ENCODE results near the gene PRND. TPM values are rescaled to one million over a fixed set of nuclear protein-coding genes. Genes with fewer than 3 reads are reported as not detected.
A peak's percentile ranks its signal among the peaks of the same experiment; 100 is the strongest.

PRND gene
- total and polyA plus RNA-seq, 2 of the 13 experiments (the other 11 are each of a cell fraction or from before 2014, with no cell fraction given), result not detected

- Histone ChIP-seq H2AFZ (ENCODE audit: low read length) (no peak overlapping the region), H3K4me1 (ENCODE audit: insufficient read depth, low read length) (peaks cover 16% of the 10 kb centered on the region), H3K4me2 (ENCODE audit: low read depth, low read length) (no peak overlapping the region), H3K4me3 (replicated peaks in 1 of 3; ENCODE audit: insufficient read depth in 1 of 3, low read depth in 2 of 3, low read length in 3 of 3) (no peak overlapping the region), H3K36me3 (replicated peaks in 1 of 2; ENCODE audit: control insufficient read depth in 1 of 2, insufficient read depth in 2 of 2, low read length in 2 of 2) (no peaks in the 10 kb centered on the region), H3K9me3 (ENCODE audit: low read length) (no peaks in the 10 kb centered on the region), H3K27ac (ENCODE audit: extremely low read length, insufficient read depth, low read length) (no peak overlapping the region), H4K20me1 (ENCODE audit: insufficient read depth, low read length) (no peaks in the 10 kb centered on the region), H3K27me3 (ENCODE audit: control insufficient read depth in 1 of 2, insufficient read depth in 2 of 2, low read length in 2 of 2) (peaks cover 0 to 32% of the 10 kb centered on the region in 2 experiments; a peak in 4 of 5 replicates), H3K79me2 (ENCODE audit: insufficient read depth, low read length) (no peaks in the 10 kb centered on the region), H3K9ac (ENCODE audit: insufficient read depth, low read depth, low read length) (no peak overlapping the region)
- intact Hi-C loops (cut with micrococcal nuclease; ENCODE audit: unreplicated experiment) (no loop called here), in situ Hi-C loops (cut with HindIII; ENCODE audit: extremely low pct_ligation_motif_present, low pct_unique_long_range_greater_than_20kb) (no loop called here)
- ChIA-PET CTCF (ENCODE audit: low intra/inter-chr PET ratio, low total read pairs) (no interaction called here), POLR2A (no interaction called here)
- FAIRE-seq, result peak; percentile 15
- 17% methylated on average over 3 of the region's 3 CpGs for WGBS (ENCODE audit: low lambda C conversion rate)
- no peak for ATAC-seq
- no peak for DNase-seq (ENCODE audit: low spot score)
- BruUV-seq (replicated peaks), result no TSS peak
- TF ChIP-seq ZNF567 (CRISPR knock-in tag; IDR thresholded peaks at IDR 0.05; ENCODE audit: borderline replicate concordance) (no peak), ZNF607 (CRISPR knock-in tag; IDR thresholded peaks at IDR 0.05; ENCODE audit: borderline replicate concordance) (no peak), ARNTL (CRISPR knock-in tag; IDR thresholded peaks at IDR 0.05) (no peak), LCORL (IDR thresholded peaks at IDR 0.05) (no peak), LCORL (CRISPR knock-in tag; IDR thresholded peaks at IDR 0.05) (no peak), ZNF207 (IDR thresholded peaks at IDR 0.05; ENCODE audit: borderline replicate concordance) (no peak), SNAI1 (CRISPR knock-in tag; IDR thresholded peaks at IDR 0.05; ENCODE audit: borderline replicate concordance) (no peak), POGZ (CRISPR knock-in tag; IDR thresholded peaks at IDR 0.05) (no peak), ZBTB21 (CRISPR knock-in tag; IDR thresholded peaks at IDR 0.05) (no peak), NAIF1 (CRISPR knock-in tag; IDR thresholded peaks at IDR 0.05; ENCODE audit: borderline replicate concordance) (no peak), RFX5 (IDR thresholded peaks at IDR 0.05; ENCODE audit: low read depth, low read length) (no peak), TRIM22 (IDR thresholded peaks at IDR 0.05) (no peak), ATM (IDR thresholded peaks at IDR 0.05; ENCODE audit: borderline replicate concordance) (no peak)
- TF ChIP-seq, protein P1, sequence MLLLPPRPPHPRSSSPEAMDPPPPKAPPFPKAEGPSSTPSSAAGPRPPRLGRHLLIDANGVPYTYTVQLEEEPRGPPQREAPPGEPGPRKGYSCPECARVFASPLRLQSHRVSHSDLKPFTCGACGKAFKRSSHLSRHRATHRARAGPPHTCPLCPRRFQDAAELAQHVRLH (CRISPR knock-in tag; IDR thresholded peaks at IDR 0.05; ENCODE audit: borderline replicate concordance, low read depth), result no peak
- TF ChIP-seq, protein P2, sequence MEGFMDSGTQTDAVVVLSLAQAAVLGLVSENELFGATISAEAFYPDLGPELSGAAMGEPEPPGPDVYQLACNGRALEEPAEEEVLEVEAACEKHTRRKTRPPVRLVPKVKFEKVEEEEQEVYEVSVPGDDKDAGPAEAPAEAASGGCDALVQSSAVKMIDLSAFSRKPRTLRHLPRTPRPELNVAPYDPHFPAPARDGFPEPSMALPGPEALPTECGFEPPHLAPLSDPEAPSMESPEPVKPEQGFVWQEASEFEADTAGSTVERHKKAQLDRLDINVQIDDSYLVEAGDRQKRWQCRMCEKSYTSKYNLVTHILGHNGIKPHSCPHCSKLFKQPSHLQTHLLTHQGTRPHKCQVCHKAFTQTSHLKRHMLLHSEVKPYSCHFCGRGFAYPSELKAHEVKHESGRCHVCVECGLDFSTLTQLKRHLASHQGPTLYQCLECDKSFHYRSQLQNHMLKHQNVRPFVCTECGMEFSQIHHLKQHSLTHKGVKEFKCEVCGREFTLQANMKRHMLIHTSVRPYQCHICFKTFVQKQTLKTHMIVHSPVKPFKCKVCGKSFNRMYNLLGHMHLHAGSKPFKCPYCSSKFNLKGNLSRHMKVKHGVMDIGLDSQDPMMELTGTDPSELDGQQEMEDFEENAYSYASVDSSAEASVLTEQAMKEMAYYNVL (CRISPR knock-in tag; IDR thresholded peaks at IDR 0.05; ENCODE audit: borderline replicate concordance), result no peak
- TF ChIP-seq, protein P3, sequence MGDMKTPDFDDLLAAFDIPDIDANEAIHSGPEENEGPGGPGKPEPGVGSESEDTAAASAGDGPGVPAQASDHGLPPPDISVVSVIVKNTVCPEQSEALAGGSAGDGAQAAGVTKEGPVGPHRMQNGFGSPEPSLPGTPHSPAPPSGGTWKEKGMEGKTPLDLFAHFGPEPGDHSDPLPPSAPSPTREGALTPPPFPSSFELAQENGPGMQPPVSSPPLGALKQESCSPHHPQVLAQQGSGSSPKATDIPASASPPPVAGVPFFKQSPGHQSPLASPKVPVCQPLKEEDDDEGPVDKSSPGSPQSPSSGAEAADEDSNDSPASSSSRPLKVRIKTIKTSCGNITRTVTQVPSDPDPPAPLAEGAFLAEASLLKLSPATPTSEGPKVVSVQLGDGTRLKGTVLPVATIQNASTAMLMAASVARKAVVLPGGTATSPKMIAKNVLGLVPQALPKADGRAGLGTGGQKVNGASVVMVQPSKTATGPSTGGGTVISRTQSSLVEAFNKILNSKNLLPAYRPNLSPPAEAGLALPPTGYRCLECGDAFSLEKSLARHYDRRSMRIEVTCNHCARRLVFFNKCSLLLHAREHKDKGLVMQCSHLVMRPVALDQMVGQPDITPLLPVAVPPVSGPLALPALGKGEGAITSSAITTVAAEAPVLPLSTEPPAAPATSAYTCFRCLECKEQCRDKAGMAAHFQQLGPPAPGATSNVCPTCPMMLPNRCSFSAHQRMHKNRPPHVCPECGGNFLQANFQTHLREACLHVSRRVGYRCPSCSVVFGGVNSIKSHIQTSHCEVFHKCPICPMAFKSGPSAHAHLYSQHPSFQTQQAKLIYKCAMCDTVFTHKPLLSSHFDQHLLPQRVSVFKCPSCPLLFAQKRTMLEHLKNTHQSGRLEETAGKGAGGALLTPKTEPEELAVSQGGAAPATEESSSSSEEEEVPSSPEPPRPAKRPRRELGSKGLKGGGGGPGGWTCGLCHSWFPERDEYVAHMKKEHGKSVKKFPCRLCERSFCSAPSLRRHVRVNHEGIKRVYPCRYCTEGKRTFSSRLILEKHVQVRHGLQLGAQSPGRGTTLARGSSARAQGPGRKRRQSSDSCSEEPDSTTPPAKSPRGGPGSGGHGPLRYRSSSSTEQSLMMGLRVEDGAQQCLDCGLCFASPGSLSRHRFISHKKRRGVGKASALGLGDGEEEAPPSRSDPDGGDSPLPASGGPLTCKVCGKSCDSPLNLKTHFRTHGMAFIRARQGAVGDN (CRISPR knock-in tag; IDR thresholded peaks at IDR 0.05), result no peak
- TF ChIP-seq, protein P4, sequence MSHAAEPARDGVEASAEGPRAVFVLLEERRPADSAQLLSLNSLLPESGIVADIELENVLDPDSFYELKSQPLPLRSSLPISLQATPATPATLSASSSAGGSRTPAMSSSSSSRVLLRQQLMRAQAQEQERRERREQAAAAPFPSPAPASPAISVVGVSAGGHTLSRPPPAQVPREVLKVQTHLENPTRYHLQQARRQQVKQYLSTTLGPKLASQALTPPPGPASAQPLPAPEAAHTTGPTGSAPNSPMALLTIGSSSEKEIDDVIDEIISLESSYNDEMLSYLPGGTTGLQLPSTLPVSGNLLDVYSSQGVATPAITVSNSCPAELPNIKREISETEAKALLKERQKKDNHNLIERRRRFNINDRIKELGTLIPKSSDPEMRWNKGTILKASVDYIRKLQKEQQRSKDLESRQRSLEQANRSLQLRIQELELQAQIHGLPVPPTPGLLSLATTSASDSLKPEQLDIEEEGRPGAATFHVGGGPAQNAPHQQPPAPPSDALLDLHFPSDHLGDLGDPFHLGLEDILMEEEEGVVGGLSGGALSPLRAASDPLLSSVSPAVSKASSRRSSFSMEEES (CRISPR knock-in tag; IDR thresholded peaks at IDR 0.05), result no peak
Measured at GRCh38 chr20:4708036-4708435, 13.7 kb upstream of the PRND start.

All from HepG2 (cell line).